ENCODE data around the gene ATAD1.

ATAD1 gene

DNA sequence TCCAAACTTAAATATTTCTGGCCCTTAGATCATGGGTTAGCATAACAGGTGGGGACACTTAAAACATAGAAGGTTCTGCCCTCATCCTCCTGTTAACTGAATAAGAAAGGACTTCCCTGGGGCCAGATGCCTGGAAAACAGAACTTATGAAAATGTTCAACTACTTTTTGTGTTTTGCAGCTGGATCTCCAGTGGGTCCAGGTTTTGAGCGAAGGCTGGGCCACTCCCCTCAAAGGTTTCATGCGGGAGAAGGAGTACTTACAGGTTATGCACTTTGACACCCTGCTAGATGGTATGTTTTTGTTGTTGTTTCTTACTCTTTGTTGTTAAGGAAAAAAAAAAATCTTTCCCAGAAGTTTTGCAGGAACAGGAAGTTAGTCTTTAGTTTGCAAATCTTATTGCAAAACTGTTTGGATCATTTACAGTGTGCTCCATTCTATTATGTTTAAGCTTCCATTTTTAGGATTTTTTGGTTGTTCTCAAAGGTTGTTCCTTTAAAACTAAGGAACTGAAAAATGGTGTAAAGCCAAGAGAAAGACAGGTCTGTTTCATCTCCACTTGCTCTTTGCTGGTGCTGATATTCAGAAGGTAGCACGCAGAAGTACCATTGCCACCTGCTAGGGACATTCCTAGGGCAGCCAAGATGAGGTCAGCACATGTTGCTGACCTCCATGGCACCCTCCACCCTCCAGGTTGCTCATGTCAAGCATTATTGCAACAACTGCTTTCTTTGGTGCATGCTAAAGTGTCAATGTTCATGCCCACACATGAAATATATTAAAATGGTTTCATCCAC, 102.3 kb downstream of the ATAD1 start:
- DNase-seq (ENCODE audit: low read depth, low spot score) = no peak

DNA sequence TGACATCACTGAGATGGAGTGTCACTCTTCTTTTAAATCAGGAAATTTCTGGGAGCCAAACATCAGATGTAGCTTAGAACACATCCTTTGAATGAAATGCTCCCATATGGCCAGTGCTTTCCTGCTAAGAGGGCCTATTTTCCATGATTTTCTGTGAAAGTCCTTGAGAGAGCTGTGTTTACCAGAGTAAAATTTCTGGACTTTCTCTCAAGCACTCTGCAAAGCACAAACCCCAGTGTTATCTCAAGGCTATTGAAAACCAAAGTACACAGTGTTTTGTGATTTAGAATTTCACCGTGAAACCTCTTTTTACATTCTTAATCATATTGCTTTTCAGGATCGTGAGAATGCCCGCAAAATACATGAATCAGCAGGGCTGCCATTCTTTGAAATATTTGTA, 104.3 kb downstream of the ATAD1 start:
- no peak for DNase-seq (ENCODE audit: low read depth, low spot score)

DNA sequence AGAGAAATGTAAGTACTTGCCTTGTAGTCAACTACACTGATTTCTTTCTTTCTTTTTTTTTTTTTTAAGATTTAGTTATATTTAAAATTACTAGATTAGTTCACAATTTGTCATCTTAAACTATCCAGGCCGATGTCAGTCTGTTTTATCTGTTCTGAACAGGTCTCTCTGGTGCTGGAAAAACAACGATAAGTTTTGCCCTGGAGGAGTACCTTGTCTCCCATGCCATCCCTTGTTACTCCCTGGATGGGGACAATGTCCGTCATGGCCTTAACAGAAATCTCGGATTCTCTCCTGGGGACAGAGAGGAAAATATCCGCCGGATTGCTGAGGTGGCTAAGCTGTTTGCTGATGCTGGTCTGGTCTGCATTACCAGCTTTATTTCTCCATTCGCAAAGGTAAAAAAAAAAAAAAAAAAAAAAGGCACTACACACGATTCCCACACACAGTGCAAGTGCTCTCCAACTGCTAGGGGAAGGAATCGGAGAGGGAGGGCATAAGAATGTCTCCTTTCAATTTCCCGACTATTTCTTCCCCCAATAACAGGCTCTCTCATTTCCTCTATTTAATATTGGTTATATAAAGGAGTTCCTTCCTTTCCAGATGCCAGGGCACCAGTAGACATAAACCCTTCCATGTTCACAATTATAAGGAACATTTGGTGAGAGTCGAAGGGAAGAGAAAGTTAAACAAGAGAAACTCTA, 105.0 kb downstream of the ATAD1 start:
- no peak for DNase-seq (ENCODE audit: low read depth, low spot score)

DNA sequence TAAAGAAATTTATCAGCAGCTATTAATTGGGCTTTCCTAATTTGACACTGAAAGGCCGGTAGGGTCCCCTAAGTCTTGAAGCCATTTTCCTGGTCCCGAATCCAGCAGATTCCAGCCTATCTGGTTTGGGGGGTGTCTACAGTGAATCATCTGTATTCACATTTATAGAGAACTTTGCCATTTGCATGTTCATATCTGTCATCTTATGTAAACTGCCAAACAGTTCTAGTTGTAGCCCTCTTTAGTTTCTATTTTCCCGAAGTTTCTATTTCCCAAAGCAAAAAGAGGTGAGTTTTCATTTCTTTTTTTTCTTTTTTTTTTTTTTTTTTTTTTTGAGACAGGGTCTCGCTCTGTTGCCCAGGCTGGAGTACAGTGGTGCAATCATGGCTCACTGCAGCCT, 110.8 kb downstream of the ATAD1 start:
- no peak for DNase-seq (ENCODE audit: low read depth, low spot score)

DNA sequence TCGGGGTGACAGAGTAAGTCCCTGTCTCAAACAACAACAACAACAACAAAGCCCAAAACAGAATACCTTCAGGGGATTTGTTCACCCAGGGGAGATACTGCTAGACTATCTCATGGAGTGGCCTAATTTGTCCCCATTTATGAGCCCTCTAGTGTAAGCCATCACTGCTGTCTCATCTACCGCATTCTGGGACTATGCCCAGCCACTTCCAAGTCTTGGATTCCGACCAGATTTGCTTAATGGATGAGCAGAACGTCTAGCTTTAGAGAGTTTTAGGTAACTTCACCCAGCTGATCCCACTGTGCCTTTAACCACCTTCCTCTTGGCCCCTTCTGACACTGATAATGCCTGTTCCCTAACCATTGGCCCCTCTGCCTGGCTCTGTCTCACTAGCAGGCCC, 111.3 kb downstream of the ATAD1 start:
- no peak for DNase-seq (ENCODE audit: low read depth, low spot score)

DNA sequence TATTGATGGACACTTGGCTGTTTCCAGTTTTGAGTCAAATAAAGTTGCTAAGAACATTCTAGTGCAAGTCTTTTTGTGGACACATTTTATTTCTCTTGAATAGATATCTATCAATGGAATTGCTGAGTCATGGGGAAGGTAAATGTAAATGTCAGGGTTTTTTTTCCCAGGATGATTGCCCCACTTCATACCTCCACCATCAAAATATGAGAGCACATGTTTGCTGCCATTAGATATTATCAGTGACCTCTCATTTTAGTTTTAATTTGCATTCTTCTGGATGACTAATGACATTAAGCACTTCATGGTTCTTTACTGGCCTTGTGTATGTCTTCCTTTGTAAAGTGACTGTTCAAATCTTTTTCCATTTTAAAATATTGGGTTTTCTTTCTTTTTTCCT, 112.7 kb downstream of the ATAD1 start:
- DNase-seq (ENCODE audit: low read depth, low spot score) = no peak

DNA sequence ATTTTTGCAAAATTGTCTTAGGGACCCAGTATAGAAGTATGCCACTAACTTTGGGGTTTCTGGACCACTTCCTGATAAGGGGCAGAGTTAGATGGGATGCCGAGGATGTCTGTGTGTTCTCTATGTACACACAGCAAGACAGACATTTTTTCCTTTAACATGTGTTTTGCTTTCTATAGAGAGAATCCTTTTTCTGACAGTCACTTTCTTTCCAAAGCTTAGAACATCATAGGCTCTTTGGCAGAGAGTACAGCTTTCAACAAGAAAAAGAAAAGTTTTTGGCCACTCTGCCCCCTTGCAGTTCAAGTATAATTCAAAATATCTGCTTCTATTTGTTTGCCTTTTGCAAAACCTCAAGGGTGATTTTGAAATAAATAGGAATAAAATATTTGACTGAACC, 114.3 kb downstream of the ATAD1 start:
- no peak for DNase-seq (ENCODE audit: low read depth, low spot score)

DNA sequence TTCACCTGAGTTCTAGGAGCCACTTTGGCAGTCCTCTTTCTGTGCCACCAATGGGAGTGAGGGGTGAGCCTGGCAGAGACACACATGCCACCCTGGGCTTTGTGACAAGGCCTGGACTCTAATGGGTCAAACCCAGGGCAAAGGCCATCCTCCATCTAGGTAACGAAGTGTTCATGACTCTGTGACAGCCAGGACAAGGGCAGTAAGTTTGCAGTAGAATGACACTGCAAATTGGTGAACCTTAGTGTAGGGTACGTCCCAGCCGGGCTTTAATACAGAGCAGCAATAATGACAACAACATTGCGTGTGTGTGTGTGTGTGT, 115.1 kb downstream of the ATAD1 start:
- no peak for DNase-seq (ENCODE audit: low read depth, low spot score)

DNA sequence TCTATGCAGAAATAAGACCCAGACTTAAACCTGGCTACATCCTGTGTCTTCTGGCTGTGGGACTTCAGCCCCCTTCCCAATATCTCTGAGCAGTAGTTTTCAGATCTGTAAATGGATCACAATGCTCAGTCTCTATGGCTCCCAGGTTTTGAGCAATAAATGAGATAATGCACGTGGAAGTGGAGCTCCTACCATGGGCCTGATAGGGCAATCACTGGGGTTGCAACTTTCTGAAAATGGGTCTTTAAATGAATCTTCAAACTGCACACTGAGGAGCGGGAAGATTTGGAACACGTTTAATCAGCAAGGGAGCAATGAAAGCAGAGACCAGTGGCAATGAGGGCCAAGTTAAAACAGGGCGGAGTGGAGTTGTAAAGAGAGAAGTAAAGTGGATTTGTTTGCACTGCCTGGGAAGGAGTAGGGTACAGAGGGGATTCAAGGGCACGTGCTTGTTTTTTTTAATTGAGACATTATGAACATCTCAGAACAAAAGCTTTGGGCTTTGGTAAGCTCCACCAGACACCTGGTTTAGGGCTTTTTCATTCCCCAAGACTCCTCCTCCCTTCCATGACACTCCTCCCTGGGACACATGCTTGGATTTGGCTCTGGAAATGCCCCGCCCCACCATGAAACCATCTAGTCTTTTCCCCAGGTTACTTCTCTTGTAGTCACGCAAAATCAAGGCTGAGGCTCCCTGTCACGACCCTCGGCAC, 115.6 kb downstream of the ATAD1 start:
- no peak for DNase-seq (ENCODE audit: low read depth, low spot score)

Measured in ELF-1 (cell line).